SW 1271 (cell line): ENCODE results near the gene MACROD1.

ENCODE experiments used
- DNase-seq, 2 experiments: peaks; one replicate each; lab custom pipeline; 2025; lab: John Stamatoyannopoulos, UW

The MACROD1 gene

GRCh38 chr11:64130618-64131017 is 35.3 kb downstream of the MACROD1 start:
- DNase-seq: no peak

- DNase-seq: no peak
Observed at GRCh38 chr11:64129403-64129802, 36.5 kb downstream of the MACROD1 start.

- no peak for DNase-seq
Observed at GRCh38 chr11:64128255-64129006, 37.5 kb downstream of the MACROD1 start.

- DNase-seq: no peak
Observed at GRCh38 chr11:64127267-64128072, 38.4 kb downstream of the MACROD1 start.

GRCh38 chr11:64126796-64127195 is 39.1 kb downstream of the MACROD1 start:
- no peak for DNase-seq

GRCh38 chr11:64126371-64126770 is 39.5 kb downstream of the MACROD1 start:
- no peak for DNase-seq

GRCh38 chr11:64125676-64126075 is 40.2 kb downstream of the MACROD1 start:
- no peak for DNase-seq

- DNase-seq: no peak
Observed at GRCh38 chr11:64124147-64124546, 41.8 kb downstream of the MACROD1 start.

- DNase-seq: no peak
Observed at GRCh38 chr11:64123679-64124078, 42.2 kb downstream of the MACROD1 start.

- DNase-seq: no peak
Observed at GRCh38 chr11:64122411-64123410, 43.2 kb downstream of the MACROD1 start.

GRCh38 chr11:64121663-64122410 is 44.1 kb downstream of the MACROD1 start:
- no peak for DNase-seq

GRCh38 chr11:64120951-64121569 is 44.9 kb downstream of the MACROD1 start:
- DNase-seq: no peak

GRCh38 chr11:64119700-64120099 is 46.2 kb downstream of the MACROD1 start:
- no peak for DNase-seq

- DNase-seq: no peak
Observed at GRCh38 chr11:64118876-64119665, 46.8 kb downstream of the MACROD1 start.

- no peak for DNase-seq
Observed at GRCh38 chr11:64117763-64118459, 48.0 kb downstream of the MACROD1 start.

- no peak for DNase-seq
Observed at GRCh38 chr11:64115531-64116522, 50.1 kb downstream of the MACROD1 start.

GRCh38 chr11:64114231-64114630 is 51.7 kb downstream of the MACROD1 start:
- DNase-seq: no peak

- no peak for DNase-seq
Observed at GRCh38 chr11:64113462-64113780, 52.5 kb downstream of the MACROD1 start.
